ENCODE measurements around the gene GBF1. TPM values are rescaled to one million over a fixed set of nuclear protein-coding genes. Genes with fewer than 3 reads are reported as not detected.

GBF1 gene
- polyA plus RNA-seq, 3 donors from 2014 or later = 3.5 to 23.2 (median 7.3) TPM

- Mint-ChIP-seq H3K9me3 (no peaks in the 10 kb centered on the region), H3K27me3 (ENCODE audit: low read depth in 3 of 3) (peaks cover 2 to 8% (median 5%) of the 10 kb centered on the region in 3 donors), H3K4me3 (no peak overlapping the region), H3K4me1 (peaks cover 18 to 48% of the 10 kb centered on the region in 2 donors), H3K36me3 (peaks cover 0 to 7% (median 0%) of the 10 kb centered on the region in 3 donors), H3K27ac (no peak overlapping the region)
- DNase-seq = no peak
Observed at GRCh38 chr10:102327002-102327401, 81.7 kb downstream of the GBF1 start.

- Mint-ChIP-seq H3K4me1 (peaks cover 12 to 41% of the 10 kb centered on the region in 2 donors), H3K9me3 (no peaks in the 10 kb centered on the region), H3K36me3 (peaks cover 0 to 9% (median 0%) of the 10 kb centered on the region in 3 donors), H3K4me3 (no peak overlapping the region), H3K27ac (no peak overlapping the region), H3K27me3 (ENCODE audit: low read depth in 3 of 3) (peaks cover 2 to 8% (median 5%) of the 10 kb centered on the region in 3 donors)
- no peak for DNase-seq
Observed at GRCh38 chr10:102327641-102328040, 82.3 kb downstream of the GBF1 start.

GRCh38 chr10:102332772-102333171 lies 87.4 kb downstream of the GBF1 start:
- DNase-seq = no peak
- Mint-ChIP-seq H3K27ac (no peak overlapping the region), H3K36me3 (peaks cover 0 to 5% (median 0%) of the 10 kb centered on the region in 3 donors), H3K4me1 (peaks cover 0 to 16% of the 10 kb centered on the region in 2 donors), H3K4me3 (no peak overlapping the region), H3K9me3 (no peaks in the 10 kb centered on the region), H3K27me3 (ENCODE audit: low read depth in 3 of 3) (no peaks in the 10 kb centered on the region)

- no peak overlapping the region for H3K4me3 Mint-ChIP-seq
- H3K27me3 Mint-ChIP-seq (ENCODE audit: low read depth in 3 of 3) = no peaks in the 10 kb centered on the region
- H3K9me3 Mint-ChIP-seq = no peaks in the 10 kb centered on the region
- peaks cover 0 to 9% of the 10 kb centered on the region in 2 donors for H3K4me1 Mint-ChIP-seq
- DNase-seq = no peak
- no peak overlapping the region for H3K27ac Mint-ChIP-seq
- H3K36me3 Mint-ChIP-seq = peaks cover 0 to 5% (median 0%) of the 10 kb centered on the region in 3 donors
Observed at GRCh38 chr10:102334101-102334500, 88.8 kb downstream of the GBF1 start.

- Mint-ChIP-seq H3K27ac (peak overlapping the region in 1 of 6 donors; percentile 23), H3K36me3 (peaks cover 0 to 5% (median 0%) of the 10 kb centered on the region in 3 donors)
Observed at GRCh38 chr10:102335184-102335583, 89.9 kb downstream of the GBF1 start.

GRCh38 chr10:102341038-102341688 lies 95.8 kb downstream of the GBF1 start:
- Mint-ChIP-seq H3K4me1 (no peaks in the 10 kb centered on the region), H3K4me3 (no peak overlapping the region), H3K36me3 (peaks cover 0 to 10% (median 7%) of the 10 kb centered on the region in 3 donors), H3K27me3 (ENCODE audit: low read depth in 3 of 3) (no peaks in the 10 kb centered on the region), H3K27ac (no peak overlapping the region), H3K9me3 (no peaks in the 10 kb centered on the region)
- no peak for DNase-seq

More at GRCh38 chr10:102335184-102335583, 89.9 kb downstream of the GBF1 start:
- Mint-ChIP-seq H3K4me1 (peaks cover 0 to 8% of the 10 kb centered on the region in 2 donors), H3K27me3 (ENCODE audit: low read depth in 3 of 3) (no peaks in the 10 kb centered on the region), H3K9me3 (no peaks in the 10 kb centered on the region), H3K4me3 (no peak overlapping the region)
- no peak for DNase-seq

- Mint-ChIP-seq H3K36me3 (peaks cover 5 to 13% (median 7%) of the 10 kb centered on the region in 3 donors), H3K4me3 (no peak overlapping the region), H3K27ac (no peak overlapping the region), H3K9me3 (no peaks in the 10 kb centered on the region), H3K4me1 (peaks cover 1 to 6% of the 10 kb centered on the region in 2 donors), H3K27me3 (ENCODE audit: low read depth in 3 of 3) (no peaks in the 10 kb centered on the region)
- no peak for DNase-seq
Observed at GRCh38 chr10:102342458-102342857, 97.1 kb downstream of the GBF1 start.

- Mint-ChIP-seq H3K9me3 (no peaks in the 10 kb centered on the region), H3K4me1 (peaks cover 1 to 7% of the 10 kb centered on the region in 2 donors), H3K4me3 (no peak overlapping the region), H3K27me3 (ENCODE audit: low read depth in 3 of 3) (no peaks in the 10 kb centered on the region), H3K27ac (no peak overlapping the region), H3K36me3 (peaks cover 5 to 13% (median 7%) of the 10 kb centered on the region in 3 donors)
- no peak for DNase-seq
Observed at GRCh38 chr10:102342958-102343357, 97.6 kb downstream of the GBF1 start.

GRCh38 chr10:102344067-102344466 lies 98.7 kb downstream of the GBF1 start:
- Mint-ChIP-seq H3K4me3 (no peak overlapping the region), H3K9me3 (no peaks in the 10 kb centered on the region), H3K36me3 (peaks cover 5 to 19% (median 7%) of the 10 kb centered on the region in 3 donors), H3K27me3 (ENCODE audit: low read depth in 3 of 3) (no peaks in the 10 kb centered on the region), H3K4me1 (peaks cover 1 to 7% of the 10 kb centered on the region in 2 donors), H3K27ac (no peak overlapping the region)
- no peak for DNase-seq

- H3K4me1 Mint-ChIP-seq = peaks cover 1 to 7% of the 10 kb centered on the region in 2 donors
- H3K36me3 Mint-ChIP-seq = peaks cover 5 to 26% (median 7%) of the 10 kb centered on the region in 3 donors
- peaks cover 0 to 5% (median 0%) of the 10 kb centered on the region in 3 donors for H3K27me3 Mint-ChIP-seq (ENCODE audit: low read depth in 3 of 3)
- H3K27ac Mint-ChIP-seq = peak overlapping the region in 1 of 6 donors; percentile 82
- no peaks in the 10 kb centered on the region for H3K9me3 Mint-ChIP-seq
- H3K4me3 Mint-ChIP-seq = no peak overlapping the region
- no peak for DNase-seq
Observed at GRCh38 chr10:102347236-102347828, 102.0 kb downstream of the GBF1 start.

- no peaks in the 10 kb centered on the region for H3K9me3 Mint-ChIP-seq
- peaks cover 4 to 33% (median 8%) of the 10 kb centered on the region in 3 donors for H3K36me3 Mint-ChIP-seq
- peaks cover 1 to 3% of the 10 kb centered on the region in 2 donors for H3K4me1 Mint-ChIP-seq
- H3K4me3 Mint-ChIP-seq = no peak overlapping the region
- peak overlapping the region in 3 of 6 donors; percentile 16 to 40 (median 23) for H3K27ac Mint-ChIP-seq
- DNase-seq = peak; percentile 58 to 67 (median 60)
- peaks cover 0 to 7% (median 2%) of the 10 kb centered on the region in 3 donors for H3K27me3 Mint-ChIP-seq (ENCODE audit: low read depth in 3 of 3)
Observed at GRCh38 chr10:102352066-102352715, 106.9 kb downstream of the GBF1 start.

GRCh38 chr10:102354451-102354850 lies 109.1 kb downstream of the GBF1 start:
- Mint-ChIP-seq H3K36me3 (peaks cover 8 to 36% (median 13%) of the 10 kb centered on the region in 3 donors), H3K27me3 (ENCODE audit: low read depth in 3 of 3) (peaks cover 0 to 7% (median 2%) of the 10 kb centered on the region in 3 donors)

GRCh38 chr10:102358712-102359382 lies 113.5 kb downstream of the GBF1 start:
- Mint-ChIP-seq H3K4me3 (no peak overlapping the region), H3K9me3 (no peaks in the 10 kb centered on the region), H3K36me3 (peaks cover 30 to 60% (median 43%) of the 10 kb centered on the region in 3 donors), H3K27me3 (ENCODE audit: low read depth in 3 of 3) (peaks cover 0 to 7% (median 0%) of the 10 kb centered on the region in 3 donors), H3K4me1 (no peaks in the 10 kb centered on the region), H3K27ac (no peak overlapping the region)
- no peak for DNase-seq

More at GRCh38 chr10:102354451-102354850, 109.1 kb downstream of the GBF1 start:
- DNase-seq = no peak
- H3K4me3 Mint-ChIP-seq = no peak overlapping the region
- H3K4me1 Mint-ChIP-seq = no peaks in the 10 kb centered on the region
- no peak overlapping the region for H3K27ac Mint-ChIP-seq
- H3K9me3 Mint-ChIP-seq = no peaks in the 10 kb centered on the region

Data from immature natural killer cell (primary cell).